WERI-Rb-1 (cell line): ENCODE data around the gene EYA2.

ENCODE experiments used
- DNase-seq: peaks from one replicate; pipeline ENCODE4 v3.0.0-alpha.2; 2020
- H3K27ac ChIP-seq: fragments of 250-450 bp; sonication (Bioruptor Pico); 2 replicates; pipeline ENCODE4 v1.5.1; 2020; ENCODE audit warnings: mild to moderate bottlenecking, moderate library complexity
- H3K27me3 ChIP-seq: fragments of 250-450 bp; sonication (Bioruptor Pico); 2 replicates; pipeline ENCODE4 v1.5.1; 2021; ENCODE audit warnings: mild to moderate bottlenecking, low read depth, moderate library complexity; ENCODE audit not compliant: insufficient read depth, severe bottlenecking
- H3K36me3 ChIP-seq: fragments of 250-450 bp; sonication (Bioruptor Pico); 2 replicates; pipeline ENCODE4 v1.5.1; 2020; ENCODE audit warnings: mild to moderate bottlenecking, moderate library complexity
- H3K4me3 ChIP-seq: 2 replicates; pipeline ENCODE4 v1.5.1; 2011; ENCODE audit warnings: low read depth, mild to moderate bottlenecking, control low read depth, low read length
- H3K9me3 ChIP-seq: fragments of 250-450 bp; sonication (Bioruptor Pico); 2 replicates; pipeline ENCODE4 v1.5.1; 2021; ENCODE audit warnings: mild to moderate bottlenecking, moderate library complexity; ENCODE audit not compliant: severe bottlenecking
- CTCF ChIP-seq: IDR thresholded peaks from 2 replicates; pipeline ENCODE4 v1.5.1; 2011; ENCODE audit warnings: low read depth, mild to moderate bottlenecking, control low read depth, inconsistent platforms, low read length

Gene EYA2

GRCh38 chr20:47075263-47075662 lies 180.6 kb downstream of the EYA2 start:
- peaks cover 99% of the 10 kb centered on the region for H3K36me3 ChIP-seq
- H3K9me3 ChIP-seq, result peaks cover 2% of the 10 kb centered on the region
- H3K27me3 ChIP-seq, result no peaks in the 10 kb centered on the region
- H3K27ac ChIP-seq, result no peak overlapping the region
- H3K4me3 ChIP-seq, result no peak overlapping the region
- no peak for DNase-seq
- TF ChIP-seq CTCF, result no peak

- TF ChIP-seq CTCF, result no peak
- Histone ChIP-seq H3K27ac (no peak overlapping the region), H3K4me3 (no peak overlapping the region), H3K9me3 (peaks cover 2% of the 10 kb centered on the region), H3K36me3 (peaks cover 79% of the 10 kb centered on the region), H3K27me3 (no peaks in the 10 kb centered on the region)
- no peak for DNase-seq
Measured at GRCh38 chr20:47079047-47079446, 184.4 kb downstream of the EYA2 start.

- TF ChIP-seq CTCF, result no peak
- no peak overlapping the region for H3K4me3 ChIP-seq
Measured at GRCh38 chr20:47080365-47080764, 185.7 kb downstream of the EYA2 start.

GRCh38 chr20:47086316-47086715 lies 191.7 kb downstream of the EYA2 start:
- Histone ChIP-seq H3K9me3 (peaks cover 7% of the 10 kb centered on the region), H3K36me3 (peaks cover 45% of the 10 kb centered on the region), H3K27me3 (no peaks in the 10 kb centered on the region), H3K27ac (no peak overlapping the region), H3K4me3 (no peak overlapping the region)
- no peak for DNase-seq
- TF ChIP-seq CTCF, result no peak

More at GRCh38 chr20:47080365-47080764, 185.7 kb downstream of the EYA2 start:
- peaks cover 66% of the 10 kb centered on the region for H3K36me3 ChIP-seq
- H3K9me3 ChIP-seq, result peaks cover 2% of the 10 kb centered on the region
- no peak for DNase-seq
- no peaks in the 10 kb centered on the region for H3K27me3 ChIP-seq
- H3K27ac ChIP-seq, result no peak overlapping the region

- TF ChIP-seq CTCF, result no peak
- Histone ChIP-seq H3K9me3 (peaks cover 7% of the 10 kb centered on the region), H3K36me3 (peaks cover 51% of the 10 kb centered on the region), H3K27me3 (no peaks in the 10 kb centered on the region), H3K4me3 (no peak overlapping the region), H3K27ac (no peak overlapping the region; the same call in 1 of the 2 replicates)
- no peak for DNase-seq
Measured at GRCh38 chr20:47088335-47088734, 193.7 kb downstream of the EYA2 start.

GRCh38 chr20:47089151-47089550 lies 194.5 kb downstream of the EYA2 start:
- Histone ChIP-seq H3K27ac (no peak overlapping the region), H3K27me3 (no peaks in the 10 kb centered on the region), H3K9me3 (peaks cover 7% of the 10 kb centered on the region), H3K36me3 (peaks cover 59% of the 10 kb centered on the region), H3K4me3 (no peak overlapping the region)
- DNase-seq, result no peak
- no peak for TF ChIP-seq CTCF
